ENCODE measurements around the gene MGAT3. TPM values are rescaled to one million over a fixed set of nuclear protein-coding genes. Genes with fewer than 3 reads are reported as not detected.

MGAT3 gene
- total and polyA plus RNA-seq, 9 of the 15 experiments (the other 6 are each of a cell fraction or from before 2014, with no cell fraction given): 0.10 to 11.5 (median 4.6) TPM

GRCh38 chr22:39532215-39533073, 75.6 kb downstream of the MGAT3 start, which contains the start of gene RPS19BP1 (continued):
- TF ChIP-seq, protein P1, sequence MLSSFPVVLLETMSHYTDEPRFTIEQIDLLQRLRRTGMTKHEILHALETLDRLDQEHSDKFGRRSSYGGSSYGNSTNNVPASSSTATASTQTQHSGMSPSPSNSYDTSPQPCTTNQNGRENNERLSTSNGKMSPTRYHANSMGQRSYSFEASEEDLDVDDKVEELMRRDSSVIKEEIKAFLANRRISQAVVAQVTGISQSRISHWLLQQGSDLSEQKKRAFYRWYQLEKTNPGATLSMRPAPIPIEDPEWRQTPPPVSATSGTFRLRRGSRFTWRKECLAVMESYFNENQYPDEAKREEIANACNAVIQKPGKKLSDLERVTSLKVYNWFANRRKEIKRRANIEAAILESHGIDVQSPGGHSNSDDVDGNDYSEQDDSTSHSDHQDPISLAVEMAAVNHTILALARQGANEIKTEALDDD (IDR thresholded peaks at IDR 0.05): no peak
- no peak for TF ChIP-seq RFX1 (IDR thresholded peaks at IDR 0.05)
- no peak for TF ChIP-seq RBM22 (IDR thresholded peaks at IDR 0.05; ENCODE audit: low read depth, low read length, poor library complexity, severe bottlenecking)
- TF ChIP-seq NCOR1 (IDR thresholded peaks at IDR 0.05): no peak
- peak; percentile 55 for TF ChIP-seq CREM (IDR thresholded peaks at IDR 0.05; ENCODE audit: low read depth)
- TF ChIP-seq TSC22D4 (tag; IDR thresholded peaks at IDR 0.05): no peak
- TF ChIP-seq, protein P2, sequence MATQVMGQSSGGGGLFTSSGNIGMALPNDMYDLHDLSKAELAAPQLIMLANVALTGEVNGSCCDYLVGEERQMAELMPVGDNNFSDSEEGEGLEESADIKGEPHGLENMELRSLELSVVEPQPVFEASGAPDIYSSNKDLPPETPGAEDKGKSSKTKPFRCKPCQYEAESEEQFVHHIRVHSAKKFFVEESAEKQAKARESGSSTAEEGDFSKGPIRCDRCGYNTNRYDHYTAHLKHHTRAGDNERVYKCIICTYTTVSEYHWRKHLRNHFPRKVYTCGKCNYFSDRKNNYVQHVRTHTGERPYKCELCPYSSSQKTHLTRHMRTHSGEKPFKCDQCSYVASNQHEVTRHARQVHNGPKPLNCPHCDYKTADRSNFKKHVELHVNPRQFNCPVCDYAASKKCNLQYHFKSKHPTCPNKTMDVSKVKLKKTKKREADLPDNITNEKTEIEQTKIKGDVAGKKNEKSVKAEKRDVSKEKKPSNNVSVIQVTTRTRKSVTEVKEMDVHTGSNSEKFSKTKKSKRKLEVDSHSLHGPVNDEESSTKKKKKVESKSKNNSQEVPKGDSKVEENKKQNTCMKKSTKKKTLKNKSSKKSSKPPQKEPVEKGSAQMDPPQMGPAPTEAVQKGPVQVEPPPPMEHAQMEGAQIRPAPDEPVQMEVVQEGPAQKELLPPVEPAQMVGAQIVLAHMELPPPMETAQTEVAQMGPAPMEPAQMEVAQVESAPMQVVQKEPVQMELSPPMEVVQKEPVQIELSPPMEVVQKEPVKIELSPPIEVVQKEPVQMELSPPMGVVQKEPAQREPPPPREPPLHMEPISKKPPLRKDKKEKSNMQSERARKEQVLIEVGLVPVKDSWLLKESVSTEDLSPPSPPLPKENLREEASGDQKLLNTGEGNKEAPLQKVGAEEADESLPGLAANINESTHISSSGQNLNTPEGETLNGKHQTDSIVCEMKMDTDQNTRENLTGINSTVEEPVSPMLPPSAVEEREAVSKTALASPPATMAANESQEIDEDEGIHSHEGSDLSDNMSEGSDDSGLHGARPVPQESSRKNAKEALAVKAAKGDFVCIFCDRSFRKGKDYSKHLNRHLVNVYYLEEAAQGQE (IDR thresholded peaks at IDR 0.05; ENCODE audit: borderline replicate concordance): no peak
- TF ChIP-seq, protein P2 (CRISPR knock-in tag; IDR thresholded peaks at IDR 0.05; ENCODE audit: low read depth): 0 out of 2 replicates have a peak, but pooled peaks have one; percentile 48
- TF ChIP-seq RBM34 (IDR thresholded peaks at IDR 0.05; ENCODE audit: borderline replicate concordance, insufficient read depth, low read length): no peak
- TF ChIP-seq ZNF717 (CRISPR knock-in tag; IDR thresholded peaks at IDR 0.05): no peak
- no peak for TF ChIP-seq FOXJ3 (CRISPR knock-in tag; IDR thresholded peaks at IDR 0.05)
- peak; percentile 79 for TF ChIP-seq TFAP4 (CRISPR knock-in tag; IDR thresholded peaks at IDR 0.05; ENCODE audit: borderline replicate concordance)
- peak; percentile 74 for TF ChIP-seq MEIS2 (IDR thresholded peaks at IDR 0.05; ENCODE audit: partially characterized antibody)
- no peak for TF ChIP-seq ZNF551 (CRISPR knock-in tag; IDR thresholded peaks at IDR 0.05)
- no peak for TF ChIP-seq ZNF282 (CRISPR knock-in tag; IDR thresholded peaks at IDR 0.05)
- no peak for TF ChIP-seq TAF15 (IDR thresholded peaks at IDR 0.05; ENCODE audit: low read depth, low read length)
- no peak for TF ChIP-seq HOXB6 (CRISPR knock-in tag; IDR thresholded peaks at IDR 0.05; ENCODE audit: borderline replicate concordance)
- no peak for TF ChIP-seq MYNN (IDR thresholded peaks at IDR 0.05)
- no peak for TF ChIP-seq MYNN (CRISPR knock-in tag; IDR thresholded peaks at IDR 0.05)
- 0 out of 2 replicates have a peak, but pooled peaks have one; percentile 31 for TF ChIP-seq NFRKB (IDR thresholded peaks at IDR 0.05; ENCODE audit: low read depth)
